ENCODE results near the gene NOTCH1.

GRCh38 chr9:136581614-136582447, 36.0 kb upstream of the NOTCH1 start:
- no peak for TF ChIP-seq POLR2AphosphoS5 (IDR thresholded peaks at IDR 0.05; ENCODE audit: low read depth)
- TF ChIP-seq CTCF (IDR thresholded peaks at IDR 0.05; ENCODE audit: insufficient read depth, low read length): no peak
- no peak for TF ChIP-seq REST (IDR thresholded peaks at IDR 0.05; ENCODE audit: insufficient replicate concordance, low read depth)

Data from HL-60 (cell line).